Osteocyte (in vitro differentiated cells): ENCODE data around the gene FCN3. TPM values are rescaled to one million over a fixed set of nuclear protein-coding genes. Genes with fewer than 3 reads are reported as not detected.
A peak's percentile ranks its signal among the peaks of the same experiment; 100 is the strongest.

Experiments used
- DNase-seq: peaks from one replicate; pipeline ENCODE4 v3.0.0; 2021; ENCODE audit warnings: mixed read lengths; ENCODE audit not compliant: unreplicated experiment; ENCODE audit errors: extremely low spot score
- H3K27ac Mint-ChIP-seq: one replicate; pipeline ENCODE4 v1.8.0; 2021; ENCODE audit warnings: mild to moderate bottlenecking, mixed read lengths; ENCODE audit not compliant: unreplicated experiment
- H3K27me3 Mint-ChIP-seq: one replicate; pipeline ENCODE4 v1.8.0; 2021; ENCODE audit warnings: mixed read lengths; ENCODE audit not compliant: unreplicated experiment
- H3K36me3 Mint-ChIP-seq: one replicate; pipeline ENCODE4 v1.8.0; 2021; ENCODE audit warnings: mixed read lengths; ENCODE audit not compliant: unreplicated experiment
- H3K4me1 Mint-ChIP-seq: one replicate; pipeline ENCODE4 v1.8.0; 2021; ENCODE audit warnings: mixed read lengths; ENCODE audit not compliant: unreplicated experiment
- H3K4me3 Mint-ChIP-seq: one replicate; pipeline ENCODE4 v1.8.0; 2021; ENCODE audit warnings: mild to moderate bottlenecking, moderate library complexity, mixed read lengths; ENCODE audit not compliant: unreplicated experiment
- H3K9me3 Mint-ChIP-seq: one replicate; pipeline ENCODE4 v1.8.0; 2021; ENCODE audit warnings: mixed read lengths; ENCODE audit not compliant: unreplicated experiment
- CTCF ChIP-seq: fragments of 200-600 bp; sonication (generic); IDR thresholded peaks from 2 replicates; pipeline ENCODE4 v1.5.0; 2021; ENCODE audit warnings: antibody characterized with exemption, mild to moderate bottlenecking, moderate library complexity
- total RNA-seq: library from RNA; stranded (reverse); gene quantifications from 2 replicates; pipeline ENCODE4 v1.2.1, GENCODE V29; 2021

The FCN3 gene
- total RNA-seq, 1 donor from 2014 or later: not detected

GRCh38 chr1:27372808-27373690 is 1.6 kb downstream of the FCN3 start:
- H3K4me3 Mint-ChIP-seq: no peak overlapping the region
- peaks cover 2% of the 10 kb centered on the region for H3K4me1 Mint-ChIP-seq
- no peak overlapping the region for H3K27ac Mint-ChIP-seq
- DNase-seq: no peak
- H3K27me3 Mint-ChIP-seq: no peaks in the 10 kb centered on the region
- TF ChIP-seq CTCF: peak; percentile 26
- H3K9me3 Mint-ChIP-seq: no peaks in the 10 kb centered on the region
- H3K36me3 Mint-ChIP-seq: no peaks in the 10 kb centered on the region

- Mint-ChIP-seq H3K27me3 (no peaks in the 10 kb centered on the region), H3K4me3 (no peak overlapping the region), H3K4me1 (peaks cover 8% of the 10 kb centered on the region), H3K27ac (no peak overlapping the region), H3K36me3 (no peaks in the 10 kb centered on the region), H3K9me3 (no peaks in the 10 kb centered on the region)
- no peak for TF ChIP-seq CTCF
- DNase-seq: no peak
Observed at GRCh38 chr1:27372022-27372807, 2.4 kb downstream of the FCN3 start.

GRCh38 chr1:27368869-27369582 is 5.6 kb downstream of the FCN3 start:
- Mint-ChIP-seq H3K4me1 (peaks cover 25% of the 10 kb centered on the region), H3K9me3 (no peaks in the 10 kb centered on the region), H3K27me3 (no peaks in the 10 kb centered on the region), H3K4me3 (no peak overlapping the region), H3K27ac (no peak overlapping the region), H3K36me3 (no peaks in the 10 kb centered on the region)
- peak; percentile 39 for TF ChIP-seq CTCF
- DNase-seq: no peak

GRCh38 chr1:27367160-27367650 is 7.4 kb downstream of the FCN3 start:
- no peak for DNase-seq
- peaks cover 14% of the 10 kb centered on the region for H3K36me3 Mint-ChIP-seq
- H3K27me3 Mint-ChIP-seq: no peaks in the 10 kb centered on the region
- no peaks in the 10 kb centered on the region for H3K9me3 Mint-ChIP-seq
- peak overlapping the region; percentile 74 for H3K4me3 Mint-ChIP-seq
- H3K27ac Mint-ChIP-seq: peak overlapping the region; percentile 80
- peaks cover 30% of the 10 kb centered on the region for H3K4me1 Mint-ChIP-seq
- TF ChIP-seq CTCF: no peak
